Ishikawa (cell line): ENCODE results near the gene PHLDB2.

Experiments
- CEBPB ChIP-seq: IDR thresholded peaks from 2 replicates; pipeline ENCODE4 v1.6.1; 2012
- EGR1 ChIP-seq: IDR thresholded peaks from 2 replicates; pipeline ENCODE4 v1.6.1; 2012
- EP300 ChIP-seq: IDR thresholded peaks from 2 replicates; pipeline ENCODE4 v1.6.1; 2012; ENCODE audit warnings: borderline replicate concordance
- FOXM1 ChIP-seq: IDR thresholded peaks from 2 replicates; pipeline ENCODE4 v1.6.1; 2012; ENCODE audit warnings: low read depth, borderline replicate concordance
- YY1 ChIP-seq: IDR thresholded peaks from 2 replicates; pipeline ENCODE4 v1.6.1; 2012; ENCODE audit warnings: low read depth
- ZBTB7A ChIP-seq: IDR thresholded peaks from 2 replicates; pipeline ENCODE4 v1.6.1; 2012; ENCODE audit warnings: low read depth
- TF ChIP-seq, protein P1 (sequence below): IDR thresholded peaks from 2 replicates; pipeline ENCODE4 v1.6.1; 2012

DNA sequence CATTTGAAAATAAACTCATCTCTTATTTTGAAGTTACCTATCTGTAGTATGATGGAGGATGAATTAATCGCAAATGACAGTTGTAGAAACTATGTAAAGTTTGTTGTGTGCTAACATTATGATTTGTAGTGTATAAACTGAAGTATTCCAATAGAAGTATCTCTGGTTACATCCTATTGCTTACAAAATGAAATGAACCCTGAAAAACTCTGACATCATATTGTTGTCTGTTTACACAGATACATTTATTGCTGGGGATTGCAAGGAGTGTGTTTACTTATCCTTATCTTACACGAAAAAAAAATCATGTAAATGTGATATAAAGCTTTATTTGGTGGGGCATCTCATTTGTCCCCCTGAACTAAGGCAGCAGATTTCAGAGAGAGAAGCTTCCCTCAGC is 117.2 kb downstream of the PHLDB2 start:
- TF ChIP-seq EGR1: no peak
- TF ChIP-seq, protein P1, sequence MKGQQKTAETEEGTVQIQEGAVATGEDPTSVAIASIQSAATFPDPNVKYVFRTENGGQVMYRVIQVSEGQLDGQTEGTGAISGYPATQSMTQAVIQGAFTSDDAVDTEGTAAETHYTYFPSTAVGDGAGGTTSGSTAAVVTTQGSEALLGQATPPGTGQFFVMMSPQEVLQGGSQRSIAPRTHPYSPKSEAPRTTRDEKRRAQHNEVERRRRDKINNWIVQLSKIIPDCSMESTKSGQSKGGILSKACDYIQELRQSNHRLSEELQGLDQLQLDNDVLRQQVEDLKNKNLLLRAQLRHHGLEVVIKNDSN: no peak
- TF ChIP-seq FOXM1: no peak
- TF ChIP-seq CEBPB: no peak
- no peak for TF ChIP-seq YY1
- TF ChIP-seq EP300: no peak
- TF ChIP-seq ZBTB7A: no peak
